HG02798 (cell line): ENCODE results near the gene TRAF4.
A peak's percentile ranks its signal among the peaks of the same experiment; 100 is the strongest.
"Not testable (repeated sequence)": the region's sequence is repeated elsewhere in the genome, so short reads cannot be mapped to it uniquely, and the experiment has no call there.

Source experiments
- ATAC-seq: cut with Tn5 transposase; IDR thresholded peaks from one replicate; pipeline ENCODE4 v1.9.1; 2021; ENCODE audit warnings: mild to moderate bottlenecking; ENCODE audit not compliant: unreplicated experiment, poor library complexity

Gene TRAF4

DNA sequence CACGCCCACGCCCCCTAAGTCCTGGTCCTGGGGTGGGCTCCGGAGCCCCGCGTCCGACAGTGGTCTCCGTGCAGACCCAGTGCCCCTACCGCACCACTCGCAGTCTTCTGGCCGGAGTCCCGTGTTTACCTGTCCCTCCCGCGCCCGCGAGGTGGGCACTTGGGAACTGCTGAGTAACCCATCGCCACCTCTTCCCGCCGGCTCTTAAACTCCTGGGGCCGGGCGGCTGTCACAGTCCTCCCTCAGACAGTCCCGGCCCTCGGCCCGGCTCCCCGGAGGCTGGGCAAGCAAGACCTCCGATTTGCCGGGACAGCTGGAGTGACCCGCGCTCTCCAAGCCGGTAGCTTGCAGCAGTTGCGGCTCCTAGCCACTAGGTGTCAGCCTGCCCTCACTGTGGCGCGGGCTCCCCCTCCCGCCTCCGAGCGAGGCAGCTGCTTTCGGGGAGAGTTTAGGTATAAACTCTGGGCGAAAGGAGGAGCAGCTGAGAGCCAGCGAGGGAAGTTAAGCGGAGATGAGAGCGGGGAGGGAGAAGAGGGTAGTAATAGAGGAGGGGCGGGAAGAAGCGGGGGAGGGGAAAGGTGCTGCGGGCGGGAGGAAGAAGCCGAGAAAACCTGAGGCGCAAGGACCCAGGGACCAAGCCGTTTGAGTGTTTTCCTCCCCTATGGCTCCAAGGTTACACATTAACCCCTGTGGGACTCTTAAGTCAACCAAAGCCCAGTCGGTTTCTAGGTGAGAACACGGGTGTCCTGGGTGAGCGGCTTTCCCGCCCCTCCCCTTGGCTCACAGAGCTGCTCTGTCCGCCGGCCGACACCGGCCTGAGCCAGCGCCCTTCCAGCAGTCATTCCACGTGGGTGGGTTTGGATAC, 17.0 kb upstream of the TRAF4 start:
- ATAC-seq = peak; percentile 46

- peak; percentile 56 for ATAC-seq
Observed at GRCh38 chr17:28728364-28729200, 15.2 kb upstream of the TRAF4 start, which contains the start of gene NEK8. Gene NEK8 (plus strand): TSS chr17:28728788. CDS start chr17:28728814, 26 bp downstream.

DNA sequence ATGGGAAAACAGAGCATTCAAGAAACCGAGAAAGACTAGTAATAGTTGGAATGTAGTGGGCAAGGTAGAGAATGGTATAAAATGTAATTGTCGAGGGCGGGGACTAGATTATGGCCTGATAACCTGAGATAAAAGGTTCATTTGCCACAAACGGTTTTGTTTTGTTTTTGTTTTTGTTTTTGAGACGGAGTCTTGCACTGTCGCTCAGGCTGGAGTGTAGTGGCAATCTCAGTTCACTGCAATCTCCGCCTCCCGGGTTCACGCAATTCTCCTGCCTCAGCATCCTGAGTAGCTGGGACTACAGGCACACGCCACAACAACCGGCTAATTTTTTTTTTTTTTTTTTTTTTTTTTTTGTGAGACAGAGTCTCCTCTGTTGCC, 13.9 kb upstream of the TRAF4 start:
- ATAC-seq = no peak

DNA sequence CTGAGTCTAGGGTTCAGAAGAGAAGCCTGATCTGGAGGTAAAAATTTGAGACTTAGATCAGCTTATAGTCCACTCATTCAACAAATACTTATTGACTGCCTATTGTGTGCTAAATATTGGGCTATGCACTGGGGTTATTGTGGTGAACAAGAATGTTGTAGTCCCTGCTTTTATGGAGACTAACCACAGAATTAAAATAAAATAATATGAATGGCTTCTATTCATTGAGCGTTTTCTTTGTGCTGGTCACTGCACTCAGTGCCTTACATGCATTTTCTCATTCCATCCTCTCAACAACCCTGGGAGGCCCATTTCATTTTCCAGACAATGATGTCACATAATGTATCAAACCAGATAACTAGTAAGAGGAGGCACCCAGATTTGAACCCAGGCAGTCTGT, 10.5 kb upstream of the TRAF4 start:
- no peak for ATAC-seq

- no peak for ATAC-seq
Observed at GRCh38 chr17:28734712-28735241, 9.0 kb upstream of the TRAF4 start.

- no peak for ATAC-seq
Observed at GRCh38 chr17:28735242-28735722, 8.5 kb upstream of the TRAF4 start.

DNA sequence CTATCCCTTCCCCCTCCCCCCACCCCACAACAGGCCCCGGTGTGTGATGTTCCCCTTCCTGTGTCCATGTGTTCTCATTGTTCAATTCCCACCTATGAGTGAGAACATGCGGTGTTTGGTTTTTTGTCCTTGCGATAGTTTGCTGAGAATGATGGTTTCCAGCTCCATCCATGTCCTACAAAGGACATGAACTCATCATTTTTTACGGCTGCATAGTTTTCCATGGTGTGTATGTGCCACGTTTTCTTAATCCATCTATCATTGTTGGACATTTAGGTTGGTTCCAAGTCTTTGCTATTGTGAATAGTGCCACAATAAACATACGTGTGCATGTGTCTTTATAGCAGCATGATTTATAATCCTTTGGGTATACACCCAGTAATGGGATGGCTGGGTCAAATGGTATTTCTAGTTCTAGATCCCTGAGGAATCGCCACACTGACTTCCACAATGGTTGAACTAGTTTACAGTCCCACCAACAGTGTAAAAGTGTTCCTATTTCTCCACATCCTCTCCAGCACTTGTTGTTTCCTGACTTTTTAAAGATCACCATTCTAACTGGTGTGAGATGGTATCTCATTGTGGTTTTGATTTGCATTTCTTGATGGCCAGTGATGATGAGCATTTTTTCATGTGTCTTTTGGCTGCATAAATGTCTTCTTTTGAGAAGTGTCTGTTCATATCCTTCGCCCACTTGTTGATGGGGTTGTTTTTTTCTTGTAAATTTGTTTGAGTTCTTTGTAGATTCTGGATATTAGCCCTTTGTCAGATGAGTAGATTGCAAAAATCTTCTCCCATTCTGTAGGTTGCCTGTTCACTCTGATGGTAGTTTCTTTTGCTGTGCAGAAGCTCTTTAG, 7.7 kb upstream of the TRAF4 start:
- ATAC-seq = not testable (repeated sequence)

- no peak for ATAC-seq
Observed at GRCh38 chr17:28737316-28737715, 6.5 kb upstream of the TRAF4 start.

DNA sequence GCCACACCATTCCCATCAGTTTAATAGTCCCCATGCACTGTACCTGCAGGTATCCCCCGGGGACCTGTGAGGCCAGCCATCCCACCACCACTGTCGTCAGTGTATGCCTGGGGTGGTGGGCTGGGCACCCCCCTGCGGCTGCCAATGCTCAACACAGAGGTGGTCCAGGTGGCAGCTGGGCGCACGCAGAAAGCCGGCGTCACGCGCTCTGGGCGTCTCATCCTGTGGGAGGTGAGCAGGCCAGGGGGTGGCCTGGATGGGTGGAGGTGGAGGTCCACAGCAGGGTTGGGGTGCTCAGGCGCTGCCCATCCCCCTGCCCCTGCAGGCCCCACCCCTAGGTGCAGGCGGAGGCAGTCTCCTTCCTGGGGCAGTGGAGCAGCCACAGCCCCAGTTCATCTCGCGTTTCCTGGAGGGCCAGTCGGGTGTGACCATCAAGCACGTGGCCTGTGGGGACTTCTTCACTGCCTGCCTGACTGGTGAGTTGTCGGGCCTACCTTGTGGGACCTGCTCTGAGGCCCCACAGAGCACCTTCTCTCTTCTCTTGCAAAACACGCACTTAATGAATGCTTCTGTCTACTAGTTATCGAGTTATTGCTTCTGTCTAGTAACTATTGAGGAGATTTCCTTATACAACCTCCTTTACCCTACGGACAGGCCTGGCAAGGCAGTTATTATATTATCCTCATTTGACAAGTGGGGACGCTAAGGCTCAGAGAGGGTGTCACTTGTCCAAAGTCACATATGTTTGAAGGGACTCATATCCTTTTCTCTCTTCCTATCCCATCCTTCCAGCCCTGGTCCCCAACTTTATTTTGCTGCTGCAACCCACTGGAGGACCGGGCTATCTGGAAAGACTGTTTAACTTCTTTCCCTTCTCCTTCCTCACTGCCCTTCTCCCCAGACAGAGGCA, 5.8 kb upstream of the TRAF4 start:
- ATAC-seq = peak; percentile 58

DNA sequence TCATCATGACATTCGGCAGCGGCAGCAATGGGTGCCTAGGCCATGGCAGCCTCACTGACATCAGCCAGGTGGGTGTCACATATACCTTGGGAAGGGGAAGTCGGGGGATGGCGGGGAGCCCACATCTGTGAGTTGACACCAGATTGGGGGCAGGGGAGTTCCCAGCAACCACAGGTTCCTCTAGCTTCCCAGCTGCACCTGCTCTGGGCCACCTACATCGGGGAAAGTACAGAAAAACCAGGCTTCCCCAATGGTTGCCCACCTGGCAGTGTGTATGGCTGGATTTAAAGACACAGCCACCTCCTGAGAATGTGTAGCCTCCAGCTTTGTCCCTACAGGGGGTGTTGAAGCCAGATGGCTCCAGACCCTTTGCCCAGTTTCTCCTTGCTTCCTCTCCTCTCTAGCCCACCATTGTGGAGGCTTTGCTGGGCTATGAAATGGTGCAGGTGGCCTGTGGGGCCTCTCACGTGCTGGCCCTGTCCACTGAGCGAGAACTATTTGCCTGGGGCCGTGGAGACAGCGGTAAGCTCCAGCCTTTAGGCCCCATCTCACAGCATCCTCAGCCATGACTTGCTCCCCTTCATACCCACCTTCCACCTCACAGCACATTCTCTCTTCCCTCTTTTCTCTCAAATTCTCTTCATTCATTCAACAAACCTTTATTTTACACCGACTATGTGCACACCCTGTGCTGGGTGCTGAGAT, 5.0 kb upstream of the TRAF4 start:
- ATAC-seq = peak; percentile 33

DNA sequence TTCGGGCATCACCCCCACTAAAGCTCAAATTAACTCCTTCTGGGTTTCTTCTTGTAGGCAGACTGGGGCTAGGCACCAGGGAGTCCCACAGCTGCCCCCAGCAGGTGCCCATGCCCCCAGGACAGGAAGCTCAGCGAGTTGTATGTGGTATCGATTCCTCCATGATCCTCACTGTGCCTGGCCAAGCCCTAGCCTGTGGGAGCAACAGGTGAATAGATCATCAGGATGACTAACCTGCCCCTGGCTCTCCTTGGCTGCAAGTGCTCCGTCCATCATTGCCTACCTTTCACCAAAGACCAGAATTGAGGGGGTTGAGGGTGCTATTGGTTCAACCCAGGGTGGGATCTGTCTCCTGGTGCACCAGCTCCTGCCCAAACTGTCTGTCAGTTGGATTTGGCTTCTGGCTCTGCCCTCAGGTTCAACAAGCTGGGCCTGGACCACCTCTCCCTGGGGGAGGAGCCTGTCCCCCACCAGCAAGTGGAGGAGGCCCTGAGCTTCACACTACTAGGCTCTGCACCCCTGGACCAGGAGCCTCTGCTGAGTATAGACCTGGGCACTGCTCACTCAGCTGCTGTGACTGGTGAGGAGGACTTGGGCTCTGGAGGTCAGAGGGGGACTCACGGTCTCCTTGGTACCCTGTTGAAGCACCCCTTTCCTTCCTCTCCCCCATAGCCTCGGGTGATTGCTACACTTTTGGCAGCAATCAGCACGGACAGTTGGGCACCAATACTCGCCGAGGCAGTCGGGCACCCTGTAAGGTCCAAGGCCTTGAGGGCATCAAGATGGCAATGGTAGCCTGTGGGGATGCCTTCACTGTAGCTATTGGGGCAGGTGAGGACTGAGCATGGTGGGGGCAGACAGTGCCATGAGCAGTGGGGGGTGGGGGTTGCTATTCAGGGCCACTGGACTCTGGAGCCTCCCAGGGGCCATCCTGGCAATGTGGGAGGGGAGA, 3.1 kb upstream of the TRAF4 start:
- ATAC-seq = no peak

GRCh38 chr17:28741358-28742349, 2.2 kb upstream of the TRAF4 start:
- no peak for ATAC-seq

- ATAC-seq = peak; percentile 36
Observed at GRCh38 chr17:28744104-28744971, 527 bp downstream of the TRAF4 start.

GRCh38 chr17:28744972-28745785, 1.4 kb downstream of the TRAF4 start:
- ATAC-seq = no peak
